Loucy (cell line): ENCODE data around the gene NFASC.

Source experiments
- H2AFZ ChIP-seq: fragments of 200-600 bp; sonication (generic); 2 replicates; pipeline ENCODE4 v1.6.0; 2016; ENCODE audit warnings: antibody characterized with exemption, mild to moderate bottlenecking, low read length, moderate library complexity
- H3F3A ChIP-seq: fragments of 200-600 bp; 2 replicates; pipeline ENCODE4 v1.6.0; 2016; ENCODE audit warnings: antibody characterized with exemption, low read depth, mild to moderate bottlenecking
- H3K27me3 ChIP-seq: fragments of 200-600 bp; sonication (generic); 2 replicates; pipeline ENCODE4 v1.6.1; 2014; ENCODE audit warnings: low read length, mild to moderate bottlenecking; ENCODE audit not compliant: insufficient read depth, poor library complexity, severe bottlenecking
- H3K36me3 ChIP-seq: fragments of 200-600 bp; sonication (generic); 2 replicates; pipeline ENCODE4 v1.6.1; 2016; ENCODE audit warnings: low read length; ENCODE audit not compliant: insufficient read depth
- H3K4me1 ChIP-seq: fragments of 200-600 bp; sonication (generic); 2 replicates; pipeline ENCODE4 v1.5.1; 2014; ENCODE audit warnings: low read length, mild to moderate bottlenecking; ENCODE audit not compliant: insufficient read depth, poor library complexity, severe bottlenecking
- H3K4me2 ChIP-seq: fragments of 200-600 bp; sonication (generic); 2 replicates; pipeline ENCODE4 v1.6.0; 2014; ENCODE audit warnings: antibody characterized with exemption, low read length, low read depth, mild to moderate bottlenecking; ENCODE audit not compliant: poor library complexity, severe bottlenecking
- H3K4me3 ChIP-seq: fragments of 200-600 bp; sonication (generic); 2 replicates; pipeline ENCODE4 v1.5.1; 2014; ENCODE audit warnings: low read length, mild to moderate bottlenecking, mixed read lengths; ENCODE audit not compliant: poor library complexity, severe bottlenecking
- H3K79me2 ChIP-seq: fragments of 200-600 bp; sonication (generic); 2 replicates; pipeline ENCODE4 v1.6.1; 2014; ENCODE audit warnings: low read length; ENCODE audit not compliant: insufficient read depth
- H3K9ac ChIP-seq: fragments of 200-600 bp; sonication (generic); 2 replicates; pipeline ENCODE4 v1.6.0; 2014; ENCODE audit warnings: mild to moderate bottlenecking, low read depth, low read length, moderate library complexity; ENCODE audit not compliant: poor library complexity, severe bottlenecking
- H3K9me2 ChIP-seq: fragments of 200-600 bp; sonication (generic); replicated peaks from 2 replicates; pipeline ENCODE4 v1.6.1; 2016; ENCODE audit warnings: low read depth, low read length, mixed read lengths
- H3K9me3 ChIP-seq: fragments of 200-600 bp; sonication (generic); 2 replicates; pipeline ENCODE4 v1.6.1; 2014; ENCODE audit warnings: mild to moderate bottlenecking, antibody characterized with exemption, low read length, low read depth; ENCODE audit not compliant: insufficient read depth
- H4K20me1 ChIP-seq: fragments of 200-600 bp; sonication (generic); 2 replicates; pipeline ENCODE4 v1.6.0; 2014; ENCODE audit warnings: antibody characterized with exemption, low read length, mild to moderate bottlenecking; ENCODE audit not compliant: insufficient read depth, poor library complexity, severe bottlenecking
- CTCF ChIP-seq: fragments of 200-600 bp; sonication (generic); conservative IDR thresholded peaks from 2 replicates; pipeline ENCODE4 v1.5.1; 2014; ENCODE audit warnings: mild to moderate bottlenecking, antibody characterized with exemption, low read length
- EZH2phosphoT487 ChIP-seq: fragments of 200-600 bp; IDR thresholded peaks from 2 replicates; pipeline ENCODE4 v1.6.1; 2018; ENCODE audit warnings: antibody characterized with exemption, mild to moderate bottlenecking, moderate library complexity, borderline replicate concordance

The NFASC gene

DNA sequence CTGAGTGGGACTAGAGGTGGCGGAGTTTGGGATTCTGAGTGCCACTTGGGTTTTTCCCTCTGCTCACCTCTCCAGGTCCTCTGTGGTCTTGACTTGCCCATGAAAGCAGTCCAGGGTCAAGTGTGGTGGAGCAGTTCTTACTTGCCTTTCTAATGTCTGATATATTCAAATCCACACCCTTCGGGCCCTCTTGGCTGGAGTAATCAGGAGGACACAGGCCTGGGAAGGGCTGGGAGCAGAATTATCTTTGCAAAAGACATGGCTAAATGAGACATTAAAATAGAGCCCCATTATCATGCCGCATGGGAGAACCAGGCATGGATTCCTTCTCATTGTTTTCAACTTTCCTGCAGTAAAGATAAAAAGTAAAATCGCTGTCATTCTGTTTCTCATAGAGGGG lies 74.0 kb downstream of the NFASC start:
- H3K27me3 ChIP-seq, result no peaks in the 10 kb centered on the region
- no peaks in the 10 kb centered on the region for H3K79me2 ChIP-seq
- no peaks in the 10 kb centered on the region for H3F3A ChIP-seq
- H3K4me3 ChIP-seq, result no peak overlapping the region
- no peaks in the 10 kb centered on the region for H3K9me3 ChIP-seq
- TF ChIP-seq EZH2phosphoT487 (no peak), CTCF (no peak)
- no peak overlapping the region for H3K4me2 ChIP-seq
- no peaks in the 10 kb centered on the region for H3K9me2 ChIP-seq
- peaks cover 11% of the 10 kb centered on the region for H3K4me1 ChIP-seq
- H2AFZ ChIP-seq, result no peak overlapping the region
- H3K9ac ChIP-seq, result no peak overlapping the region
- no peaks in the 10 kb centered on the region for H4K20me1 ChIP-seq
- no peaks in the 10 kb centered on the region for H3K36me3 ChIP-seq

DNA sequence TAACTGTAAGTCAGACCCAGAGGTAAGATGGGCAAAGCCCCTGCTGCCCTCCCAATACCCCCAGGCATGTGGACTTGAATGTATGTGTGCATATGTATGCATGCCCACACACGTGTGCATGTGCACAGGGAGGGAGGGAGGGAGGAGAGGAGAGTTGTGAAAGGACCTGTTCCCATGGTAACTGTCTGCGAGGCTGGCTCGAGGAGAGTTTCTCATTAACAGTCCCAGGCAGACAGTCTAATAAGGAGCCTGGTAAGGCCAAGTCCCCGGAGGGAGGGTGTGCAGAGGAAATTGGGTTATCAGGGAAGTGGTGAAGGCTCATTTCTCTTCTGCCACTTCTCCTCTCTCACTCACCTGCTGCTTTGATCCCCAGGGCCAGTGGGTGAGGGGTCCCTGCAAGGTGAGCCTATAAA lies 74.9 kb downstream of the NFASC start:
- TF ChIP-seq EZH2phosphoT487, result no peak
- no peak for TF ChIP-seq CTCF
- Histone ChIP-seq H3K9me2 (no peaks in the 10 kb centered on the region), H3K9me3 (no peaks in the 10 kb centered on the region), H3K79me2 (no peaks in the 10 kb centered on the region), H3K4me1 (peaks cover 11% of the 10 kb centered on the region), H3K4me3 (no peak overlapping the region), H4K20me1 (no peaks in the 10 kb centered on the region), H3K27me3 (no peaks in the 10 kb centered on the region), H3K36me3 (no peaks in the 10 kb centered on the region), H3F3A (no peaks in the 10 kb centered on the region), H3K9ac (no peak overlapping the region), H2AFZ (no peak overlapping the region), H3K4me2 (no peak overlapping the region)

DNA sequence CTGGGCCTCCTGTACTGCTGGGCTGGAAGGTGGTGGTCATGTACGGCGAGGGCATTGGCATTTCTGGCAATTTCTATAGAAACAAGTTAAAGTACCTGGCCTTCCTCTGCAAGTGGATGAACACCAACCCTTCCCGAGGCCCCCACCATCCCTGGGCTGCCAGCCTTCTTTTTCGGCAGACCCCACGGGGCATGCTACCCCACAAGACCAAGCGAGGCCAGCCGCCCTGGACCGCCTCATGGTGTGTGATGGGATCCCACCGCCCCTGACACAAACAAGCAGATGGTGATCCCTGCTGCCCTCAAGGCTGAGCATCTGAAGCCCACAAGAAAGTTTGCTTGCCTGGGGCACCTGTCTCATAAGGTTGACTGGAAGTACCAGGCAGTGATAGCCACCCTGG lies 76.0 kb downstream of the NFASC start:
- Histone ChIP-seq H3F3A (no peaks in the 10 kb centered on the region), H3K27me3 (no peaks in the 10 kb centered on the region), H3K9me2 (no peaks in the 10 kb centered on the region), H3K4me2 (no peak overlapping the region), H3K9ac (no peak overlapping the region), H4K20me1 (no peaks in the 10 kb centered on the region), H3K79me2 (no peaks in the 10 kb centered on the region), H3K9me3 (no peaks in the 10 kb centered on the region), H3K36me3 (no peaks in the 10 kb centered on the region), H2AFZ (no peak overlapping the region), H3K4me1 (peaks cover 11% of the 10 kb centered on the region), H3K4me3 (no peak overlapping the region)
- no peak for TF ChIP-seq CTCF
- TF ChIP-seq EZH2phosphoT487, result no peak
